Activated CD8-positive, alpha-beta memory T cell treated with anti-CD3 and anti-CD28 coated beads for 4 hours (primary cell): Measurements from ENCODE around the gene SPPL3.
"Not testable (repeated sequence)": the region's sequence is repeated elsewhere in the genome, so short reads cannot be mapped to it uniquely, and the experiment has no call there.

Experiments used
- DNase-seq, 2 donors: peaks; one replicate each; pipeline ENCODE4 v3.0.0-alpha.2; 2020; ENCODE audit warnings: low read depth in 2 of 2

SPPL3 gene

DNA sequence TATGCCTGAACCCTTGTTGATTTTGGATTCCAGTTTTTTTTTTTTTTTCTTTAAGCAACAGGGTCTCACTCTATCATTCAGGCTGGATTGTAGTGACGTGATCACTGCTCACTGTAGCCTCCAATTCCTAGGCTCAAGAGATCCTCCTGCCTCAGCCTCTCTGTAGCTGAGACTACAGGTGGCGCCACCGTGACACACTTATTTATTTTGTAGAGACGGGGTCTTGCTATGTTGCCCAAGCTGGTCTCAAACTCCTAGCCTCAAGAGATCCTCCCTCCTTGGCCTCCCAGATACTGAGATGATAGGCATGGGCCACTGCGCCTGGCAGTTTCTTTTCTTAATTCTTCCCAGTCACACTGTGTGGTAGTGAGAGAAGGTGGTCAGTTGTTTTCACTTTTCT, 153.4 kb downstream of the SPPL3 start:
- DNase-seq, result no peak

DNA sequence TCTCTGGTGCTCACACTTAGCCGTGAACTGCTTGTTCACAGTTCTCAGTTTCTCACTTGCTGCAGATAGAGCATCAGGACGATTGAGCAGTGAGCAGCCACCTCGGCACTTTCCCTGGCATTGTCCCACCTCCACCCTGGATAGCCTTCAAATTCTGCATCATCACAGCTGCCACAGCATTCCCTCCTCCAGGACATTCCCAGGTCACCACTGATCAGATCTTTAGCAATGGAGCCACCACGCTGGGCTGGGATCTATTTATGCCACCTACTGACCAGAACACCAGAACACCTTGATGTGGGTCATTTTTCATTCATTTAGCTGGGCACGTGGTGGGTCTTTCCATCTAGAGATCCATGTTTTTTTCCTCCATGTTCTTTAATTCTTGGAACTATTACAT, 154.9 kb downstream of the SPPL3 start:
- no peak for DNase-seq

DNA sequence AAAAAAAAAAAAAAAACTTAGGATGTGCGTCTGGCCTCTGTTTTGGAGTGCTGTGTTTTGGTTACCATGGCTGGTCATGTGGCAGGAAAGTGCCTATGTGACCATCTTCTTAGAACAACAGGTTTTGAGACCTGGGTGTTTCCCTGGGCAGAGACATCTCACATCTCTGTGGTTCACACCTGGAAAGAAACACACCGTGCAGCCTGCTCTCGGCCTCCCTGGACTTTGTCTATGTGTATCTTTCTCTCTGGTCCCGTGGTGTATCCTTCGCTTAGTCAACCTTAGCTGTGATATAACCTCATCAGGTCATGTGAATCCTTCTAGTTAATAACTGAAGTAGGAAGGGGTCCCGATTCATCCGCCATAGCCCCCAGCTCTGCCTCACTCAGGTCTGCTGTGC, 155.9 kb downstream of the SPPL3 start:
- no peak for DNase-seq

DNA sequence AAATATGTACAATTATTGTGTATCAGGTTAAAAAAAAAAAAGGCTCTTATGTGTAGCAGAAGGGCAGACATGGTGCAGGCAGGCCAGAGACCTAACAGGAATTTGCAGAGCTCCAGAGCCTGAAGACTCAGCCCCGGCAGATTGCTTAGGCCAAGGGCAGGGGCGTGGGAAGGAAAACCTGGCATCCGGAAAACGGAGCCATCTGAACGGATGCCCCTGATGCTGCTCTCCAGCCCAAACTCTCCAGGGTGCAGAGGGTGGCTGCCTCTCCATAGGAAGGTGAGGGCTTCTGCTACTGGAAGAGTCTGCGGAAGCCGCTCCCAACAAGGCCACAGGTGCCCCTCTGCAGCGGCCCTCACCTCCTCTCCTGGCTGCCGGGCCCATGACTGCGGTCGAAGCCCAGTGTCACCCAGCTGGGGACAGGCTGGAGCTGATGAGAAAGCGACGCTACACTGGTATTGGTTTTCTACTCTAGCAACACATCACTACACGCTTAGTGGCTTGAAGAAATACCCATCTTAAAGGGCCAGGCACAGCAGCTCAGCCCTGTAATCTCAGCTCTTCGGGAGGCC, 159.2 kb downstream of the SPPL3 start:
- DNase-seq, result no peak

DNA sequence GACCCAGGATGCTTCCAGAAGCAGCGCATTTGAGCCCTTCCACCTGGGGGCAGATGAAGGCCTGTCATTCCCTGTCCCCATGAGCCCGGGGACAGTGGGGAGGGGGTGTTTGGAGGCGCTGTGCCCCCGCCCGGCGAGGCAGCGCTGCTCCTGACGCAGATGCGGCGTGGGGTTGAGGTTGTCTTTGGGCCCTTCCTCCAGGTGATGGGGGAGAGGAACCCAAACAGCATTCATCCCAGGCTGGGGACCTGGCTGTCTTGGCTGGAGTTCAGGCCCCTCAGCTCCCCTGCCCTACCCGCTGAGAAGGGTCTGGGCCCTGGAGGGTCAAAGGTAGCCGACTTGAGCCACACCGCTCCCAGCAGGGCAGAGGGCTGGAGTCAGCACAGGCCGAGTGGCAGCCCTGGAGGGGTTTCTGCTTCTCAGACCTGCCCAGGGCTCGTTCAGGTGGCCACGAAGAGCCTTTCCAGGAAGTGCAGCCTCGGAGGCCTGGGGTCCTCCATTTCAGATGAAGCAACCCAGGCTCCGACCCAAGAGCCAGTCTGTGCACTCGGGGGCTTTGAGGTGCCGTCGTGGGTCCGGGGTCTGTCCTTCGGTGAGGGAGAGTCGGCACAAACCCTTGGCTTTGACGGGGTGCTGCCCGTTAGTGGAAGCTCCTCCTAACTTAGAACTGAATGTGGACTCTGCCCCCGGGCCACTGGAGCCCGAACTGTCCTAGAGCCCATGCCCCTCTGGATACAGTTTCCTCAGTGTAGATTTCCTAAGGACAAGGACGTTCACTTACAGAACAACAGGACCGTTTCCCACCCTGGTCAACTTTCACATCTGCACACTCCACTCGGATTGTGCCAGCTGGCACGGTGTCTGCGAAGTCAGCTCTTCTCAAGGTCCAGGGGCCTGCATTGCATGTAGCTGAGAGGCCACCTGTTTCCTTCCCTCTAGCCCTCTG, 162.4 kb downstream of the SPPL3 start:
- DNase-seq, result no peak

DNA sequence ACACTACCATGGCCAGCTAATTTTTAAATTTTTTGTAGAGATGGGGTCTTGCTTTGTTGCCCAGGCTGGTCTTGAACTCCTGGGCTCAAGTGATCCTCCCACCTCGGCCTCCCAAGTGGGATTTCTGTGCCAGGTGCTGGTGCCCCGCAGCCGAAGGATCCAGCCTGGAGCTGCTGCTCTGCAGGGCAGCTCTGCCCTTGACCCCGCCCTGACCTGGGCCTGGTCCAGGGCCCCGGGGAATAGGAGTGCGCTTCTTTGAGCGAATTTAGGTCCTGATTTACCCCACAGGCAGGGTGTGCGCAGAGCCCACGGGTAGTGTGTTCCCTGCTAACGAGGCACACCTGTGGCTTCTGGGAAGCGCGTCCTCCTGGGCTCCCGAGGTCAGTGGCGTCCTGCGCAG, 163.3 kb downstream of the SPPL3 start:
- no peak for DNase-seq

DNA sequence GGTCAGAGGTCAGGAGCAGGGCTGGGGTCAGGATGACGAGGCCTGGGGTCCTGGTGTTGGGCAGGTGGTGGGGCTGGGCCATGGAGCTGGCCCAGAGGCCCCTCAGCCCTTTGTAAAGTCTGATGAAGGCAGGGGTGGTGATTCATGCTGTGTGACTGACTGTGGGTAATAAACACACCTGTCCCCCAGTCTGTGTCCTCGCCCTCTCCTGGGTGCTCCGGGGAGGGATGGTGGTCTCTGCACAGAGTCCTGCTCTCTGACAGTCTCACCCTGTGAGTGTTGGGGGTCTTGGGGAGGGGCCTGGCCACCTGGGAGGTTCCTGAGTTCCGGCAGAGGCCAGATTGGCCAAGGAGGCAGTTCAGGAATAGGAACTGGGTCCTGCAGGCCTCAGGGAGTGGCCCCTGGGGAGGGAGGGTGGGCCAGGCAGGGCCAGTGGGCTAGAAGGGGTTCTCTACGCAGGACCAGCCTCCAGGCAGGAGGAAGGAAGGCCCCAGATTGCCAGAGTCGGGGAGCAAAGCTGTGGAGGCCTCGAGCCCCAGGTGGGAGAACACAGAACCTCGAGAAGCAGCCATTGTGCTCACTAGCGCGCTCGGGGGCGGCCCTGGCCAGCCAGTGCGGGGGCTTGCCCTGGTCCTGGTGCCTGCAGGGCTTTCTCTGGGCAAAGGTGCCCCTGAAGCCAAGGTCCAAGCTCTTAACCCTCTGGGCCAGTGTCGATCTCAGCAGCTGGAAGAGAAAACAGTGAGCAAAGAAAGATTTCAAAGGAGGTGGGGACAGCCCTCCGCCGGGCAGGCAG, 164.1 kb downstream of the SPPL3 start:
- no peak for DNase-seq

DNA sequence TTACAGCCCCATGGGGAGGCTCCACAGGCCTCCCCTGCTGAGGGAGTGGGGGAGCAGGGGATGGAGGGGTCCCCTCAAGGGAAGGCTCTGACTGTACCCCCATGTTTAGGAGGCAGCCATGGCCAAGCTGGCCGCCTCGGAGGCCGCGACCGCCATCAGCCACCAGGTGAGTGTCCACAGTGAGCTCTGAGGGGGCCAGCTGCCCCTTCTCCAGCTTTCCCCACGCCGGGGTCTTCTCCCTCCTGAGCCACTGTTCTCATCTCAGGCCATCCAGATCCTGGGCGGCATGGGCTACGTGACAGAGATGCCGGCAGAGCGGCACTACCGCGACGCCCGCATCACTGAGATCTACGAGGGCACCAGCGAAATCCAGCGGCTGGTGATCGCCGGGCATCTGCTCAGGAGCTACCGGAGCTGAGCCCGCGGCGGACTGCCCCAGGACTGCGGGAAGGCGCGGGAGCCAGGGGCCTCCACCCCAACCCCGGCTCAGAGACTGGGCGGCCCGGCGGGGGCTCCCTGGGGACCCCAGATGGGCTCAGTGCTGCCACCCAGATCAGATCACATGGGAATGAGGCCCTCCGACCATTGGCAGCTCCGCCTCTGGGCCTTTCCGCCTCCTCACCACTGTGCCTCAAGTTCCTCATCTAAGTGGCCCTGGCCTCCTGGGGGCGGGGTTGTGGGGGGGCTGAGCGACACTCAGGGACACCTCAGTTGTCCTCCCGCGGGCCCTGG, 165.0 kb downstream of the SPPL3 start:
- no peak for DNase-seq

DNA sequence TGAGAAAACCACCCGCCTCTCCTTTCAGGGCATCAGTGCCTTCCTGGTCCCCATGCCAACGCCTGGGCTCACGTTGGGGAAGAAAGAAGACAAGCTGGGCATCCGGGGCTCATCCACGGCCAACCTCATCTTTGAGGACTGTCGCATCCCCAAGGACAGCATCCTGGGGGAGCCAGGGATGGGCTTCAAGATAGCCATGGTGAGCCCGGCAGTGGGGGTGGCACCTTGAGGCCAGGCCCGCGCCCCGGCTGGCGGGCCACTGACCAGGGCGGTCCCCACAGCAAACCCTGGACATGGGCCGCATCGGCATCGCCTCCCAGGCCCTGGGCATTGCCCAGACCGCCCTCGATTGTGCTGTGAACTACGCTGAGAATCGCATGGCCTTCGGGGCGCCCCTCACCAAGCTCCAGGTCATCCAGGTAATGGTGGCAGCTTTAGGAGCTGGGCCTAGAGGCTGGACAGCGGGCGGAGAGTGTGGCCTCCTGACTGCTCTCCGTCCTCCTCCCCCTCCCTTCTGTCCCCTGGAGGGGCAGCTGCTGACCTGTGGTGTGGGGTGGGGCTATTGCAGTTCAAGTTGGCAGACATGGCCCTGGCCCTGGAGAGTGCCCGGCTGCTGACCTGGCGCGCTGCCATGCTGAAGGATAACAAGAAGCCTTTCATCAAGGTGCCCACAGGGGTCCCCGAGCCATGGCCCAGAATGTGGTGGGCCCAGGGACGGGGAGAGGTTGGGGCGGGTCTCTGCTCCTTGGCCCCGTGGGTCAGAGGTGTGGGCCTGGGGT, 165.7 kb downstream of the SPPL3 start:
- DNase-seq, result no peak

DNA sequence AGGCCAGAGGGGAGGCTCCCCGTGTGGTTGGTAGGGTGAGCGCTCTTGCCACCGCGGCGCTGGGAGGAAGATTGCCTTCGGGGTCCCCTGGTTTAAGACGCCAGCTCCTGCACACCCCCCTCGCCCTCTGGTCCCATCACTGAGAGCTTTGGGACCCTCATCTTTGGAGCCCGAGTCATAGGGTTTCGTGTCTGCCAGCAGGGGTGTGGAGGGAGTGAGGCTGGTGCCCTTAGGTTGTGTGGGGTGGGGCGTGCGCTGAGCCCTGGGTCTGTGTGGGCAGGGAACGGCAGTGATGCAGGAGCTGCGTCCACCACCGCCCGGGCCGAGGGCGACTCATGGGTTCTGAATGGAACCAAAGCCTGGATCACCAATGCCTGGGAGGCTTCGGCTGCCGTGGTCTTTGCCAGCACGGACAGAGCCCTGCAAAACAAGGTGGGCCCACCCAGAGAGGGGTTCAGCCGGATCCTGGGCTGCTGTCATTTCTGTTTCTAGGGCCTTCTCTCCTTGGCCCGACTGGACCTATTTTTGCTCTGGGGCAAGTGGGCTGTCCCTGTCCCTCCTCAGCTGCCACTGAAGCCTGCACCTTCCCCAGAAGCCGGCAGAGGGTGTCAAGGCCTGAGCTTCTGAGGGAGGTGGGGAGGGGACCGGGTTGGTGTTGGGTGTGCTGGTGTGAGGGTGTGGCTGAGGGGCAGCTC, 166.5 kb downstream of the SPPL3 start:
- no peak for DNase-seq

DNA sequence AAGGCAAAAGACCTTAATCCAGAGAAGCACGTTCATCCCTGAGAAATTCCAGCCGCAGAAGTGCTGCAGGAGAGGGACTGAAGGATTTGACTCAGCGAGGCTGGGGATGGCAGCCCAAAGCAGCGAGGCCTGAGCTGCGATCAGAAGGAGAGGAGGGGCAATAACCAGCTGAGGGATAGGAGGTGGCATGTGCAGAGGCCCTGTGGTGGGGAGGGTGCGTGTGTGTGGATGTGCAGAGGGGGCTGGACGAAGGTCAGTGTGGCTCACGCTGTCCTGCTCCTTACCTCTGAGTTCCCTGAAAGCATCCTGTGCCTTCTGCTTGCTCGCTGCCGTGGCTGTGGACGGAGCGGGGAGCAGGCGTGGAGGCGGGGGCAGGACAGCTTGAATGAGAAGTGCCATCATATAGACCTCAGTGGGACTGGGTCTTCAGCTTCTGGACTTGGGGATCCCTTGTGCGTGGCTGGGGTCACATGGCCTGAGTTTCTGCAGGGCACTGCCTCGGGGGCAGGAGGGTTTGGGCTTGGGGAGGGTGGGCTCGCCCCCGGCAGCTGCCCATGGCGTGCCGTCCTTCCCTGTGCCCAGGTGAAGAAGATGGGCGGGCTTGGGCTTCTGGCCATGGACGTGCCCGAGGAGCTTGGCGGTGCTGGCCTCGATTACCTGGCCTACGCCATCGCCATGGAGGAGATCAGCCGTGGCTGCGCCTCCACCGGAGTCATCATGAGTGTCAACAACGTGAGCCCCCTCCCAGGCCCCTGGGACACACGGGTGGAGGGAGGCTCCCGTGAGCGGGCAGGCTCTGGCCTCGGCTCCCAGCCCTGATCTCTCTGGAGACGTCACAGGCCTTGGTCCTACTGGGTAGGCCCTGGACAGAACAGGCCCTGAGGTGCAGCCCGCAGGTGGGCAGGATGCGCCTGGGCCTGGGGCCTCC, 167.5 kb downstream of the SPPL3 start:
- no peak for DNase-seq

DNA sequence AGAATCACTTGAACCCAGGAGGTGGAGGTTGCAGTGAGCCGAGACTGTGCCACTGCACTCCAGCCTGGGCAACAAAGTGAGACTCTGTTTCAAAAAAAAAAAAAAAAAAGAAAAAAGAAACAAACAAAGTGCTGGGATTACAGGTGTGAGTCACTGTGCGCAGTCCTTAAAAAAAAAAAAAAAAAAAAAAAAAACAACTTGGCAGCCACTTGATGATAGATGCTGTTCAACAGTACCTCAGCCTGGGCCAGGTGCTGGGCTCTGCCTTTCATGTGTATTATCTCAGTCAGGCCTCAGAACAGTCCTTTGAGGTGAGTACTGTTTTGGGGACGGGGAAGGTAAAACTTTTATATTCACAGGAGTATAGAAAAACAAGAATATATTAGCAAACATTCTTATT, 169.0 kb downstream of the SPPL3 start:
- DNase-seq, result no peak

DNA sequence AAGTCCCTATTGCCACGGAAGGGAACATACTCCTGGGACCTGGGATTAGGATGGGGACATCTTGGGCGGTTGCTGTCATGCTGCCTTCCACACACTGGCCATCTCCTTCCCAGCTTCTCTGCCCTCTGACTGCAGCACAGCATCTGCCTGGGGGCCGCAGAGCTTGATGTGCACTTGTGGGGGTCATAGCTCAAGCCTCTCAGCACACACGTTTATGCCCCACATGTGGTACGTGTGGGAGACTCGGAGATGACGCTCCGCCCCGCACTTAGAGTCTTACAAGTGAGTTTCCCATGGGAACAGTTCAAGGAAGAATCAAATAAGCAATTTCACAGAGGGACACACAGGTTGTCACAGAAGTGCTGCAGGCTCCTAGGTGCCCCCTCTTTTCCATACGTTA, 169.9 kb downstream of the SPPL3 start:
- DNase-seq, result no peak

DNA sequence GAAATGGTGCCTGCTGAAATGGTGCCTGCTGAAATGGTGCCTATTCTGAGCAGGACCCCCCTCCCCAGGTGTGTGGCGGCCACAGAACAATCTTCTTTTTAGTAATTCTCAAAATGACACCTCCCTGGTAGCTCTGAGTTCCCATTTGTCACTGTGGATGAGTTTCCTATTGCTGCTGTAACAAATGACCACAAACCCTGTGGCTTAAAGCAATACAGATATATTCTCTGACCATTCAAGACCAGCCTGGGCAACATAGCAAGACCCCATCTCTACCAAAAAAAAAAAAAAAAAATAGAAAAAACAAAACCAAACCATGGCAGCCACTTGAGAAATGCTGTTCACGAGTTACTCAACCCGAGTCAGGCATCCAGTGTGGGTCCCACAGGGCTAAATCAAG, 170.6 kb downstream of the SPPL3 start:
- no peak for DNase-seq

DNA sequence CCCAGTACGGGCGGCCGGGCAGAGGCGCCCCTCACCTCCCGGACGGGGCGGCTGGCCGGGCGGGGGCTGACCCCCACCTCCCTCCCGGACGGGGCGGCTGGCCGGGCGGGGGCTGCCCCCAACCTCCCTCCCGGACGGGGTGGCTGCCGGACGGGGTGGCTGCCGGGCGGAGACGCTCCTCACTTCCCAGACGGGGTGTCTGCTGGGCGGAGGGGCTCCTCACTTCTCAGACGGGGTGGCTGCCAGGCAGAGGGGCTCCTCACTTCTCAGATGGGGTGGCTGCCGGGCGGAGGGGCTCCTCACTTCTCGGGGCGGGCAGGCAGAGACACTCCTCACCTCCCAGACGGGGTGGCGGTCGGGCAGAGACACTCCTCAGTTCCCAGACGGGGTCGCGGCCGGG, 172.0 kb downstream of the SPPL3 start:
- DNase-seq, result not testable (repeated sequence)

DNA sequence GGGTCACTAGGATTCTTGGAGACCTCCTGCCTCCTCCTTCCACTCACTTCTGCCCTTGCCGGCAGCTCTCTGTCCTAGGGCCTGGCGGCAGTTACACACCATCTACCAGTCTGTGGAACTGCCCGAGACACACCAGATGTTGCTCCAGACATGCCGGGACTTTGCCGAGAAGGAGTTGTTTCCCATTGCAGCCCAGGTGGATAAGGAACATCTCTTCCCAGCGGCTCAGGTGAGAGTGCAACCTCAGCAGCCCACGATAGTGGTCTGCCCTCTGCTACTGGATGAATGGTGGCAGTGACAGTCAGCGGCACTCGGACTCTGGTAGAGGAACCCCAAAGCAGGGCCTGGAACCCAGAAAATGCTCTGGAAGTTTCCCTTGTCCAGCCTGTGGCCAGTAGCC, 177.2 kb downstream of the SPPL3 start:
- DNase-seq, result no peak

DNA sequence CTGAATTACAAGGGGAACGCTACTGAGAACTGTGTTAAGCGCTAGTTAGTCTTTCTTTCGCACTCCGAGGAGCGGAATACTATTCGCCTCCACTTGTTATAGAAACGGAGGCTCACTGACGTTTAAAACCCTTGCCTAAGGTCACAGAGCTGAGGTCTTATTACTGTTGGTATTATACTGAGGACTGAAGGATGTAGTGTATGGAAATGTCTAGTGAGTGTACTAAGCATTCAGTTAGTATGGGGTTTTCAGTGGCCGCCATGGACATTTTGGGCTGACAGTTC, 177.7 kb downstream of the SPPL3 start:
- DNase-seq, result no peak

DNA sequence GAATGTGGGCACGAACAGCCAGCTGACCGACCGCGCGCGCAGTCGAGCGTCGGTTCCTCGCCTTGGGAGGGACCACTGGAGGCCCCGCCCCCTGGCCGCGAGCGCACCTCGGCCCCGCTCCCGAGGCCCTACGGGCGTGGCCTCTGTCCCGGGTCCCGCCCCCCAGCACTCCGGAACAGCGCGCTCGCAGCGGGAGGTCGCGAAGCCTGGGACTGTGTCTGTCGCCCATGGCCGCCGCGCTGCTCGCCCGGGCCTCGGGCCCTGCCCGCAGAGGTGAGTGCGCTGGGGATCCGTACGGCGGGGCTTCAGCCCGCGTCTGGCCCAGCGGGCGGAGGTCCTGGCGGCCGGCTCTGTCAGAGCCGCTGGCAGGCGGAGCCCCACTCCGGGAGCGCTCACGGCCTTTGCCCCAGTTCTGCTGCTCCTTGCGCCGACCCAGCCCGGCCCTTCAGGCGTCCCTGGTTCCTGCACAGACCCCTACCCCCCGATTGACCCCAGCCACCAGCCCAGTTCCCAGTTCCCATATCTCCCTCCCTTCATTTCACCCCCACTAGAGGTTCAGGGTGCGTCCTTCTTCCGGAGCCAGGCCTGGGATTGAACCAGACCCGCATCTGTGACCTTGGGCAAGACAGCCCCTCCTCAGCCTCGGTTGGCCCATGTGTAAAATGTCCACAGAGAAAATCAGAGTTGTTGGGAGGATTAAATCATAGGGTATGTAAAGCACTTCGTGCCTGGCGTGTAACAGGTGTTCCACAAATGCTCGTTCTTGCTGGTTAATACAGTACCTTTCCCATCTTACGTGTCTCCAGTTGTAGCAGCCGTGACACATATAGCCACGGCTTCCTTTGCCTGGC, 178.3 kb downstream of the SPPL3 start, which contains the start of gene ACADS:
TSS of gene ACADS (plus strand) at position 168 of the 851 bp plus-strand sequence. CDS start at position 228, 60 bp downstream.
- peak; percentile 70 to 73 for DNase-seq
